Spleen (tissue), 7 donors: ENCODE results near the gene GXYLT2.

ENCODE experiments used
- CTCF ChIP-seq, 11 experiments: fragments of 200-600 bp in 7 of 11; fragments of 450-650 bp in 4 of 11; sonication (generic) in 4 of 11; IDR thresholded peaks in 8 of 11; conservative IDR thresholded peaks in 3 of 11; 1 replicate in 7 of 11; 2 replicates in 4 of 11; pipeline versions ENCODE4 v1.4.0 to v1.8.0; 2016 to 2021; ENCODE audit warnings: antibody characterized with exemption in 11 of 11, inconsistent platforms in 4 of 11, mild to moderate bottlenecking in 1 of 11
- POLR2AphosphoS5 ChIP-seq, 3 donors: sonication (generic); formaldehyde crosslinking; IDR thresholded peaks; one replicate each; pipeline ENCODE4 v1.5.1; 2017; ENCODE audit warnings: antibody characterized with exemption in 3 of 3
- donor health status: DM: no; HTN: no; CAD: no; lungs with moderate emphysema.
- donor health status: DM: no; HTN: no; CAD: no.
- donor health status: DM: no; HTN: no; CAD: no.

- TF ChIP-seq CTCF (IDR thresholded peaks at IDR 0.05 in 8 of 11, conservative IDR thresholded peaks at IDR 0.05 in 3 of 11), result no peak
- TF ChIP-seq POLR2AphosphoS5 (IDR thresholded peaks at IDR 0.05), result no peak
Measured at GRCh38 chr3:72944696-72945095, 56.9 kb downstream of the GXYLT2 start.
